Right renal pelvis (tissue), 4 donors: ENCODE measurements around the gene RNASE12. TPM values are rescaled to one million over a fixed set of nuclear protein-coding genes. Genes with fewer than 3 reads are reported as not detected.

Experiments
- DNase-seq, 4 donors: peaks; one replicate each; pipeline ENCODE4 v3.0.0-alpha.2; 2013; ENCODE audit warnings: low read depth in 4 of 4, low spot score in 3 of 4, missing footprints in 1 of 4
- polyA plus RNA-seq, 4 donors: library from polyadenylated mRNA; unstranded; fragments of 120-200 nt; gene quantifications; one replicate each; pipeline ENCODE4 v1.2.1, GENCODE V29; 2013; ENCODE audit not compliant: insufficient read length in 4 of 4

RNASE12 gene
- polyA plus RNA-seq, 4 donors: not detected

DNA sequence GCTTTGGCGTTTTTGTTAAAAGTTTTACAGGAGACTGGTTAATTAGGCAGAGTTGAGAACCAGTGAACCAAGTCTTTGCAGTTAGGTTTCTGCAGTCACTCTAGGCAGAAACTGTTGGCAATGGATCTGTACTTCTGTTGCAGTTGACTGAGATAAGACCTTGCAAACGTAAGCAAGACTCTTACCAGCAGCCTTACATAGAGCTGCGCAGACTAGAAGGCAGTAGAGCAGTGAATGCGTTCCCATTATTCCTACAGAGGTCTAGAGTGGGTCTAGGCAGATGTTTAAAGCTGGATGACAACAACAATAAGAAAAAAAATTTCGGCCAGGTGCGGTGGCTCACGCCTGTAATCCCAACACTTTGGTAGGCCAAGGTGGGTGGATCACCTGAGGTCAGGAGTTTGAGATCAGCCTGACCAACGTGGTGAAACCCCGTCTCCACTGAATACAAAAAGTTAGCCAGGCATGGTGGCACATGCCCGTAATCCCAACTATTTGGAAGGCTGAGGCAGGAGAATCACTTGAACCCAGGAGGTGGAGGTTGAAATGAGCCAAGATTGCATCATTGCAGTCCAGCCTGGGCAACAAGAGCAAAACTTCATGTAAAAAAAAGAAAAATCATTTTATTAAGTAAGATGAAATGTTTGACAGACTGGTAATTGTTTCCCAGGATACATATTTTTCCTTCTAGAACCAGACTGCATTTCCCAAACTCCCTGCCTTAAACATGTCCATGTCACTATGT is 42.6 kb downstream of the RNASE12 start:
- no peak for DNase-seq

DNA sequence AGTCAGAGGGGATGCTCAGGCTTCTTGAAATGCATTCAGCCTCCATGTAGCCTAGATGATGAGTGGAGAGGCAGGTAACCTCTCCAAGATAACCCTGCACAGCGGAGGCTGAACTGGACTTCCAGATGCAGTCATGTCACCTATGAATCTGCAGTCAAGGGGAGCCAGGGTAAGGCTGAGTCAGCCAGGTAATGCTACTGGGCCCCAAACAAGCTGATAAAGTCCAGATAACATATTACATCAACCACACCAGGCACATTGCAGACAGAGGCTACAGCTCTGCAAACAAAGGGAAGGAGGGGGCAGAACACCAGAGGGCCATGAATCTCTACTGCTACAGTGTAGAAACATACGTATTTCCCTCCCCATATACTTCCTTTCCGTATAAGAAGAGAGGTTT is 44.3 kb downstream of the RNASE12 start:
- DNase-seq: no peak

Other genes starting within 250 kb of the RNASE12 start
- 10 to 100 TPM; 45.2 to 63.2 (median 55.0) TPM for gene PARP2, start 247.7 kb downstream of the RNASE12 start, polyA plus RNA-seq
- gene TEP1, start 177.9 kb downstream of the RNASE12 start, polyA plus RNA-seq: 10 to 100 TPM; 14.4 to 22.5 (median 17.6) TPM
- gene KLHL33, start 155.2 kb downstream of the RNASE12 start, polyA plus RNA-seq: under 1 TPM; 0.30 to 0.54 (median 0.49) TPM
- gene OSGEP, start 136.6 kb downstream of the RNASE12 start, polyA plus RNA-seq: 10 to 100 TPM; 42.0 to 59.7 (median 48.8) TPM
- gene APEX1, start 136.2 kb downstream of the RNASE12 start, polyA plus RNA-seq: 100 to 1,000 TPM; 318 to 344 (median 328) TPM
- gene PIP4P1, start 129.9 kb downstream of the RNASE12 start, polyA plus RNA-seq: 10 to 100 TPM; 34.1 to 38.0 (median 36.4) TPM
- gene PNP, start 122.0 kb downstream of the RNASE12 start, polyA plus RNA-seq: 10 to 100 TPM; 58.0 to 95.0 (median 65.5) TPM
- under 1 TPM in 2 of 4 donors, not detected in 2; 0.30 to 0.43 TPM for gene RNASE10, start 85.8 kb downstream of the RNASE12 start, polyA plus RNA-seq
- not detected for gene RNASE9, start 30.3 kb downstream of the RNASE12 start, polyA plus RNA-seq
- not detected for gene RNASE11, start 3.4 kb downstream of the RNASE12 start, polyA plus RNA-seq
- gene OR6S1, start 50.3 kb upstream of the RNASE12 start, polyA plus RNA-seq: not detected
- gene RNASE4, start 93.2 kb upstream of the RNASE12 start, polyA plus RNA-seq: 1 to 10 TPM; 1.7 to 6.5 (median 2.6) TPM
- gene ANG, start 97.4 kb upstream of the RNASE12 start, polyA plus RNA-seq: 1 to 10 TPM; 2.8 to 4.0 (median 3.8) TPM
- gene EDDM3A, start 154.5 kb upstream of the RNASE12 start, polyA plus RNA-seq: under 1 TPM in 3 of 4 donors, not detected in 1; 0.14 to 0.29 (median 0.22) TPM
- gene EDDM3B, start 177.0 kb upstream of the RNASE12 start, polyA plus RNA-seq: under 1 TPM in 2 of 4 donors, not detected in 2; 0.05 to 0.25 TPM
- gene RNASE6, start 189.9 kb upstream of the RNASE12 start, polyA plus RNA-seq: 1 to 10 TPM; 5.9 to 8.1 (median 6.4) TPM
- 100 to 1,000 TPM; 164 to 175 (median 169) TPM for gene RNASE1, start 211.5 kb upstream of the RNASE12 start, polyA plus RNA-seq